ENCODE measurements around the gene UBE2J2.

- TF ChIP-seq CTCF (IDR thresholded peaks at IDR 0.05) (no peak), POLR2A (IDR thresholded peaks at IDR 0.05) (no peak)
These were observed 36.9 kb upstream of the UBE2J2 start for GRCh38 chr1:1310476-1311053.

Data from body of pancreas (tissue), 4 donors.